B cell (primary cell): Measurements from ENCODE around the gene NTPCR.

Experiments
- EZH2 ChIP-seq: IDR thresholded peaks from 2 replicates; pipeline ENCODE4 v1.6.1; 2012; ENCODE audit warnings: borderline replicate concordance, low read depth, mild to moderate bottlenecking, moderate library complexity, low read length; ENCODE audit not compliant: insufficient read depth, poor library complexity, severe bottlenecking
- TF ChIP-seq, protein P1 (sequence below): fragments of 200-600 bp; IDR thresholded peaks from one replicate; pipeline ENCODE4 v1.8.0; 2022; ENCODE audit warnings: antibody characterized with exemption, mild to moderate bottlenecking

DNA sequence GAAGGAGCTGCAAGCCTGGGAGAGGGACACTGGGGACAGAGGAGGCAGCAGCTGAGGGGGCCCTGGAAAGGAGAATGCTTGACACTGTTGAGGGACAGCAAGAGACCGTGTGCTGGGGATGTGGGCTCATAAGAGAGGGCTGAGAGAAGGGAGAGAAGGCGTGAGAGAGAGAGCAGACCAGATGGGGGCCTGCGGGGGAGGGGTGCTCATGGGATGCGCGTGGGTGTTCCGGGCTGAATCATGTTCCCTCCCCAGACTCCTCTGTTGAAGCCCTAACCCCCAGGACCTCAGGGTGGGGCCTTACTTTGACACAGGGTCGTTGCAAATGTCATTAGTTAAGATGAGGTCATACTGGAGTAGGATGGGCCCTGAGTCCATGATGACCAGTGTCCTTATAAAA lies 40.8 kb downstream of the NTPCR start:
- TF ChIP-seq, protein P1, sequence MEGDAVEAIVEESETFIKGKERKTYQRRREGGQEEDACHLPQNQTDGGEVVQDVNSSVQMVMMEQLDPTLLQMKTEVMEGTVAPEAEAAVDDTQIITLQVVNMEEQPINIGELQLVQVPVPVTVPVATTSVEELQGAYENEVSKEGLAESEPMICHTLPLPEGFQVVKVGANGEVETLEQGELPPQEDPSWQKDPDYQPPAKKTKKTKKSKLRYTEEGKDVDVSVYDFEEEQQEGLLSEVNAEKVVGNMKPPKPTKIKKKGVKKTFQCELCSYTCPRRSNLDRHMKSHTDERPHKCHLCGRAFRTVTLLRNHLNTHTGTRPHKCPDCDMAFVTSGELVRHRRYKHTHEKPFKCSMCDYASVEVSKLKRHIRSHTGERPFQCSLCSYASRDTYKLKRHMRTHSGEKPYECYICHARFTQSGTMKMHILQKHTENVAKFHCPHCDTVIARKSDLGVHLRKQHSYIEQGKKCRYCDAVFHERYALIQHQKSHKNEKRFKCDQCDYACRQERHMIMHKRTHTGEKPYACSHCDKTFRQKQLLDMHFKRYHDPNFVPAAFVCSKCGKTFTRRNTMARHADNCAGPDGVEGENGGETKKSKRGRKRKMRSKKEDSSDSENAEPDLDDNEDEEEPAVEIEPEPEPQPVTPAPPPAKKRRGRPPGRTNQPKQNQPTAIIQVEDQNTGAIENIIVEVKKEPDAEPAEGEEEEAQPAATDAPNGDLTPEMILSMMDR, result no peak
- TF ChIP-seq EZH2, result no peak
